HL-60 (cell line): Measurements from ENCODE around the gene CCDC54.

Source experiments
- CTCF ChIP-seq: IDR thresholded peaks from one replicate; pipeline ENCODE4 v1.5.1; 2011; ENCODE audit warnings: low read length, control low read depth, inconsistent platforms; ENCODE audit not compliant: insufficient read depth
- GABPA ChIP-seq: IDR thresholded peaks from 2 replicates; pipeline ENCODE4 v1.6.1; 2012; ENCODE audit warnings: low read depth
- POLR2AphosphoS5 ChIP-seq: IDR thresholded peaks from 2 replicates; pipeline ENCODE4 v1.6.1; 2012; ENCODE audit warnings: low read depth
- REST ChIP-seq: IDR thresholded peaks from 2 replicates; pipeline ENCODE4 v1.6.1; 2012; ENCODE audit warnings: low read depth; ENCODE audit not compliant: insufficient replicate concordance

GRCh38 chr3:107404727-107405469, 27.7 kb downstream of the CCDC54 start:
- TF ChIP-seq CTCF: no peak
- TF ChIP-seq GABPA: no peak
- no peak for TF ChIP-seq POLR2AphosphoS5
- TF ChIP-seq REST: no peak
